HG03103 (cell line): ENCODE results near the gene ZNF618.

Experiments used
- ATAC-seq: cut with Tn5 transposase; IDR thresholded peaks from one replicate; pipeline ENCODE4 v1.9.1; 2021; ENCODE audit warnings: low read depth; ENCODE audit not compliant: unreplicated experiment

Gene ZNF618

GRCh38 chr9:113882636-113883164, 6.6 kb downstream of the ZNF618 start:
- ATAC-seq = no peak

GRCh38 chr9:113885183-113886025, 9.3 kb downstream of the ZNF618 start:
- ATAC-seq = no peak

DNA sequence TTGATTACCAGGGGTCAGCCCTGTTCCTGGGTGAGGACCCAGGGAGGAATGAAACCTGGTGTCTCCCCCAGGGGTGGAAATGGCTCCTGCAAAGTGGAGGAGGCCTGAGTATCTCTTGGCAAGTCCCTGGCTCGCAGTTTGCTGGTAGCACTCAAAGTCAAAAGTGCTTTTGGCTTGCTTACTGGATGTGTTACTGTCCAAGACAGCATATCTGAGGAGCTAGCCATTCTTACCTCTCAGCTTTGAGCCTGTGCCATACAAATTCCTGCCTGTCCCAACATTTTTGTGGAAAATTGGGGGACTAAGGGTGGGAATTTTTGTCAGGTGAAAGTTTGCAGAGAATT, 9.9 kb downstream of the ZNF618 start:
- no peak for ATAC-seq

GRCh38 chr9:113886466-113886865, 10.4 kb downstream of the ZNF618 start:
- ATAC-seq = no peak

GRCh38 chr9:113886933-113887332, 10.8 kb downstream of the ZNF618 start:
- ATAC-seq = no peak

DNA sequence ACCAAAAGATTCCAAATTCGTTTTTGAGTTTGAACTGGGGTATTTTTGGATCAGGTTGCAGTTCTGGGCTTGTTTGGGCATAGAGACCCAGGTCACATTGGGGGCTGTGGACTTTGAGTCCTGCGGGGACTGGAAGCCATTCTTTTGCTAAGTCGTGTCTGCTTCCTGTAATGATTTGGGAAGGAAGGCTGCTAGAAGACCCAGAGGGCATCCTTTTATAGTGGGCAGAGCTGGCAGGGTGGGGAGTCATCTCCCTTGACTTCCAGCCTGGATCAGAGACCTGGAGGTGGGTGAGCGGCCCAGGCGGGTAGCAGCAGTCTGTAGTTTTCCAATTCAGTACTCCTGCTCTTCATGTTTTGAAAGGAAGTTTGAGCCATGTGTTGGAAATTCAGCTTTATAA, 11.3 kb downstream of the ZNF618 start:
- no peak for ATAC-seq

- no peak for ATAC-seq
These were observed 12.2 kb downstream of the ZNF618 start for GRCh38 chr9:113888336-113888735.

DNA sequence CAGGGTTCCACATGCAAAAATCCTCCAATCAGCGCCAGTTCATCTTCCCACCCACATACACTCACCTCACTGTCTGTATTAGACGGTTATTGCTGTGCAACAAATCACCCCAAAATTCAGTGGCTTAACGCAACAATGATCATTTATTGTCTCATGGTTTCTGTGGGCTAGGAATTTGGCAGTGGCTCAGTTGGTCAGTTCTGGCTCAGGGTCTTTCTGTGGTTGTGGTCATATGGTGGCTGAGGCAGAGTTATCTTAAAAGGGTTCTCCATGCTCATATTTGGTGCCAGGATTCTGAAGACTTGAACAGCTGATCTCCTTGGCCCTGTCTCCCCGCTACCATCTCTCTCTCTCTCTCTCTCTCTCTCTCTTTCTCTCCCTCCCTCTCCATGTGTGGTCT, 12.9 kb downstream of the ZNF618 start:
- no peak for ATAC-seq

DNA sequence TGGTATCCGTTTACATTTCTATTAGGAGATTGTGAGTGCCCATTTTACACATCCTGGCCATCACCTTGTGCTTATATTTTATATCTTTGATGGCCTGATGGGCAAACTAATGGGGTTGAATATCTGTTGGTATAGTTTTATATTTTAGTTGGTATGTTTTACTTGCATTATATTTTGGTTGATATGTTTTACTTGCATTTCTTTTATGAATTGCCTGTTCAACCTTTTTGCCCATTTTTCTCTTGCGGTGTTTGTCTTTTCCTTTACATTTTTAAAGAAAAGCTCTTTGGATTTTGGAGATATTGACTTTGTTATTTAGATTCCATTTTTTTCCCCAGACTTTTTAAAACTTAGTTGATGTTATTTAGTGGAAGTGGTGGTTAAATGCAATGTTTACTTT, 14.6 kb downstream of the ZNF618 start:
- ATAC-seq = no peak

DNA sequence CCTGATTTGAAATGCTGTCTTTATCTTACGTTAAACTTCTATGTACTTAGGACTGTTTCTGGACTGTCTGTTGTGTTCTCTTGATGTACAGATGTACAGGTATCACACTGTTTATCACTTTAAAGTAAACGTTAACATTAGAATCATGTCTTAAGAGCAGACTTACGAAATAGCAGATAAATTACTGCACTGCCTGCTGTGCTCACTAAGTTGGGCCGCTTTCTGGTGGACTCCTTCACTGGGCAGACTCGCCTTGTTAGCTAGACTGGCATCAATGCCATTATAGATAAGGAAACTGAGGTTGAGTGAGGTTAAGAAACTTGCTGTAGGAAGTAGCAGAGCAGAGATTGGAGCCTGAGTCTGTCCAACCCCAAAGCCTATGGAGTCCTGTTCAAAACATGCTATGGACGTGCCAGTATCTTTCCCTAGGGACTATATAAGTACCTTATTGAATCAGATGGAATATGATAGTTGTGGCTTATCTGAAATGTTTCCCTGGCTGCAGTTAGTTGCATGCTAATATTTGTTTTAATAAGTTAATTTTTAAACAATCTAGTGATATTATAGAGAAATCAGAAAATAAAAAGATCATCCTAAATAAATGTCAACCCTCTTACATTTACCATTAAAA, 16.9 kb downstream of the ZNF618 start:
- no peak for ATAC-seq

DNA sequence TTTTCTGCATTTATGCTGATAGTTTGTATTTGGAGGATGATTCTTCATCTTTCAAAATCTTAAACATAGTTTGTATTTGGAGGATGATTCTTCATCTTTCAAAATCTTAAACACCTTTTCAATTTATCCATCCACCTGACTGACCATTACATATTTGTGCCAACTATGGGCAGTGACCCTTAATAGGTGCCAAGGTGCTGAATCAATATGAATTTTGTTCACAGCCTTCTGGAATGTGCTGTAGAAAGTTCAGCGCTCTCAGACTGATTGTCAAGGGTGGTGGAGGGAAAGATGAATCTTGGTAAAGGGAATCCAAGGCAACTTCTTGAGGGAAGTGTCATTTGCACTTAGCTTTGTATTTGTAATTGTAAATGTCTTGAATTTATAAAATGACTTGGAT, 18.1 kb downstream of the ZNF618 start:
- no peak for ATAC-seq

- ATAC-seq = no peak
These were observed 19.4 kb downstream of the ZNF618 start for GRCh38 chr9:113895526-113895925.

GRCh38 chr9:113896713-113897112, 20.6 kb downstream of the ZNF618 start:
- no peak for ATAC-seq

DNA sequence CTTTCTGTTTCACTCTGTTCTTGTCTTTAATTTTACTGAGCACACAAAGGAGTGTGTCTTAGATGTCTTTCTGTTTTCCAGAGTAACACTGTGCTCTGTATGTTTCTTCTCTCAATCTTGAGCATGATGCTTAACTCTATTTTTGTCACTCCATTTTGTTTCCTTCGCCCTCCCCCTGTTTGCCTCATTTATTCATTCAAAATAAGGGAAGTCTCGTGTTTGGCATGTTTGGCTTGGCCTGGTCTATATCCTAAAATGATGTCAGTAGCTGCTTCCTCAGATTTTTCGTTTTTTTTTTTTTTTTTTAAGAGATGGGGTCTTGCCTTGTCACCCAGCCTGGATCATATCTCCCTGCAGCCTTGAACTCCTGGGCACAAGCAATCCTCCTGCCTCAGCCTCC, 22.0 kb downstream of the ZNF618 start:
- ATAC-seq = no peak

- ATAC-seq = no peak
These were observed 22.5 kb downstream of the ZNF618 start for GRCh38 chr9:113898596-113898995.

DNA sequence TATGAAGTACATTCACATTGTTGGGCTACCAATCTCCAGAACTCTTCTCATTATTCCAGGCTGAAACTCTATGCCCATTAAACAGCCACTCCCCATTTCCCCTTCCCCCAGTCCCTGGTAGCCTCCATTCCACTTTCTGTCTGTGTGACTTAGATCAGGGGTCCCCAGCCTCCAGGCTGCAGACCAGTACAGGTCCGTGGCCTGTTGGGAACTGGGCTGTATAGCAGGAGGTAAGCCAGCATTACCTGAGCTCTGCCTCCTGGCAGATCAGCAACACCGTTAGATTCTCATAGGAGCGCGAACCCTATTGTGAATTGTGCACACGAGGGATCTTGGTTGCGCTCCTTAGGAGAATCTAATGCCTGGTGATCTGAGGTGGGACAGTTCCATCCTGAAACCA, 23.1 kb downstream of the ZNF618 start:
- no peak for ATAC-seq

DNA sequence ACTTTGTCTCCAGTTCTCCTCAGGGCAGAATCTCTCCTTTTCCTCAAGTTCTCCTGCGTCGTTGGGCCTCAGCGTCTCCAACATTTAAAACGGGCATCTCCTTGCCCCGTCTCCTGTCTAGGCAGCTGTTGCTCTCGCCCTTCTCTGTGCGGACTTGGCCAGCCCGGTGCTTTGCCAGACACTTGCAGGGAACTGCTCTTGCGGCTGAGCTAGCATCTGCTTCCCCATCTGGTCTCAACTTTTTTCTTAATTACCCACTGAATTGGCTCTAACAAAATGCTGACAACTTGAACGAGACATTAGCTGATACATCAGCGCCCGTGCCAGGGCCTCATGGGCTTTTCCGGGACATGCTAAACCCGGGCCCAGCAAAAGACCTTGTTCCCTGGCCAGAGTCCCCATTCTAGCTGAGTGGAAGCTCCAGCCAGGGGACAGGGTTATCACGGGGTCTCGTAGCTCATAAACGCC, 25.1 kb downstream of the ZNF618 start:
- ATAC-seq = no peak

DNA sequence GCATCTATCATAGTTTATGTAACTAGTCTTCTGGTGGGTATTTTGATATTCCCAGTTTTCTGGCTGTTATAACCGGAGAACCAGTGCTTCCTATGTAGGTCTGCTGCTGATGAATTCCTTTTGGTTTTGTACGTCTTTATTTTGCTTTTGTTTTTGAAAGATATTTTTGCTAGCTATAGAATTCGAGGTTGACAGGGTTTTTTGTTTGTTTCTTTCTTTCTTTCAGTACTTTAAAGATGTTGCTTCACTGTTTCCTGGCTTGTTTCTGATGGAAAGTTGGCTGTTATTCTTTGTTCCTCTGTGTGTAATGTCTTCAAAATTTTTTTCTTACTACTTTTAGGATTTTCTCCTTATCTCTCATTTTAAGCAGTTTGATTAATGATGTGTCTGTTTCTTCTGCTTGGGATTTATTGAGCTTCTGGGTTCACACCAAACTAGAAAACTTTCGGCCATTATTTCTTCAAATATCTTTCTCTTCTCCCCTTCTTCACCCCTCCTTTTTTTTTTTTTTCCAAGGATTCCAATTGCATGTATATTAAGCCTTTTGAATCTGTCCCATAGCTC, 27.5 kb downstream of the ZNF618 start:
- no peak for ATAC-seq

DNA sequence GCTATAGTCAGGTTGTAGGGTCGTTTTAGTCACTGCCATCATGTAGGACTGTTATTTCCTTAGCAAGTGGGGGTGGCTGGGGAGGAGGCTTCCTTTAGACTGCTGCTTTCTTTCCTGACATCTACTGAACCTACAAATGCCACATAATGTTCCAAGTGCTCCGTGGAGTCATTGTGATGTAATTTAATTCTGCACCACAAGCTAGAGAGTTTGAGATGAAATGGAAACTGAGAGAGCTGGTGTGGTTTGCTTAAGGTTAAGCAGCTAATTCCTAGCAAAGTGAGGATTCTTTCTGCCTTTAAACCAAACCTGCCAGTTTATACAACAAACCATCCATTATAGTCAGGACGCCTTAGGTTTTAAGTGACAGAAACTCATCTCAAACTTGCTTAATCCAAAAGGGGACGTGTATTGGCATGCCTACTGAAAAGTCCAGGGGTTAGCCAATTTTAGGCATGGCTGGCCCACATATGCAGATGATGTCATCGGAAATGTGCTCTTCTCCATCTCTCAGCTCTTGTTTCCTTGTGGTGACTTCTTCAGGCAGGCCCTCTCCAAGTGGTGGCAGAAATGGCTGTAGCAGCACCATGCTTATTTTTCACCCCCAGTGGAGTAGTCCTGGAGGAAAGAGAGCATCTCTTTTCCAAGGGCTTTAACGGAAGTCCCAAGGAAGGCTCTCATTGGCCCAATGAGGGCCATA, 30.5 kb downstream of the ZNF618 start:
- ATAC-seq = no peak

GRCh38 chr9:113907282-113907681, 31.2 kb downstream of the ZNF618 start:
- ATAC-seq = no peak

DNA sequence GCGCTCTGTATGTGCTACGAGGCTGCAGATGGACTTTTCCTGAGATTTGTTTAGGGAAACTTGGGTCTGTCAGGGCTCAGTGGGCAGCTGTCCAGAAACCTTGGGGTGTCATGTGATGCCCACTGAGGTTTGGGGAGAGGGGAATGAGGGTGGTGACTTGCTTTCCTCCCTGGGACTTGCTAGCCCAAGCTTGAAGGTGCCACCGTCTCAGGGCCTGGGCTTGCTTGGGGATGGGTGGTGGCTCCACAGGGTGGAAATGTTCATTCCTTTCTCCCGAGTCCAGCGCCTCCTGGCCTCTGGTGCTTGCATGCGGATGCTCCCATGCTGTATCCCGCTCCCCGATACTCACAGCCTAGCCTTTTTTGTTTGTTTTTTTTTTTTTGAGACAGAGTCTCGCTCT, 33.3 kb downstream of the ZNF618 start:
- no peak for ATAC-seq
